Upper lobe of right lung (tissue), 1 donor: ENCODE data around the gene ABCB1. TPM values are rescaled to one million over a fixed set of nuclear protein-coding genes. Genes with fewer than 3 reads are reported as not detected.

Experiments used
- ATAC-seq: fragments of 200-7000 bp; cut with Tn5 transposase; one replicate; pipeline ENCODE4 v1.9.1; 2020; ENCODE audit warnings: mild to moderate bottlenecking, moderate library complexity
- DNase-seq: peaks from one replicate; pipeline ENCODE4 v3.0.0-alpha.2; 2020
- H3K27ac ChIP-seq: fragments of 200-600 bp; one replicate; pipeline ENCODE4 v1.8.0; 2022
- H3K27me3 ChIP-seq: fragments of 200-600 bp; one replicate; pipeline ENCODE4 v1.8.0; 2022; ENCODE audit warnings: mild to moderate bottlenecking
- H3K36me3 ChIP-seq: fragments of 200-600 bp; one replicate; pipeline ENCODE4 v1.8.0; 2022
- H3K4me1 ChIP-seq: fragments of 200-600 bp; one replicate; pipeline ENCODE4 v1.8.0; 2022
- H3K4me3 ChIP-seq: fragments of 200-600 bp; one replicate; pipeline ENCODE4 v1.8.0; 2022; ENCODE audit warnings: mild to moderate bottlenecking
- H3K9me3 ChIP-seq: fragments of 200-600 bp; one replicate; pipeline ENCODE4 v1.8.0; 2022
- CTCF ChIP-seq: fragments of 200-600 bp; IDR thresholded peaks from one replicate; pipeline ENCODE4 v1.8.0; 2022; ENCODE audit warnings: antibody characterized with exemption
- intact Hi-C: fragments of 100-400 bp; cut with DNase I; formaldehyde crosslinking; loops from one replicate; pipeline ENCODE4 v1.11.0; 2022
- total RNA-seq: library from RNA; stranded (reverse); fragmentation: NEBNext Ultra II Directional; extraction: Animal tissue kit (Norgen Biotek cat#: 25700); gene quantifications from one replicate; pipeline ENCODE4 v1.2.1, GENCODE V29; 2021
- donor health status: DM: no; HTN: yes; CAD: no; lungs with severe emphysema.

Gene ABCB1
- total RNA-seq, 1 donor from 2014 or later, result 7.5 TPM

- no peaks in the 10 kb centered on the region for H3K9me3 ChIP-seq
- no peaks in the 10 kb centered on the region for H3K27me3 ChIP-seq
- no peaks in the 10 kb centered on the region for H3K4me1 ChIP-seq
- no peak for TF ChIP-seq CTCF
- H3K36me3 ChIP-seq, result no peaks in the 10 kb centered on the region
- DNase-seq, result no peak
- no peak overlapping the region for H3K4me3 ChIP-seq
- no peak overlapping the region for H3K27ac ChIP-seq
- intact Hi-C loops, result no loop called here
- no peak for ATAC-seq
Measured at GRCh38 chr7:87592300-87592699, 8.4 kb downstream of the ABCB1 start.

DNA sequence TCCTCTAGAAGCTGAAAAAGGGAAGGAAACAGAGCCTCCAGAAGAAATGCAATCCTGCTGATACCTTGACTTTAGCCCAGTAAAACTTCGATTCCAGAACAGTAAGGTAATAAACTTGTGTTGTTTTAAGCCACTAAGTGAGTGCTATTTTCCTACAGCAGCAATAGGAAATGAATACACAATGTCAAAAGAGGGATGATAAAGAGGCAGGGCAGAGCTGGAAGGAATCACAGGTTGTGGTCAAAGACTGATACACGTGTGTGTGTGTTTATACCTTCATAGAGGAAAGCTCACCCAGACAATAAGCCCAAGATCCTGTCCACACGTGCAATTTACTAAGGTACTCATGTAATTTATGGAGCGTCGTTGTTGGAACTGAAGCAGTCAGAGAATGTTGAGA lies 9.5 kb downstream of the ABCB1 start:
- ATAC-seq (no peak), DNase-seq (no peak)
- intact Hi-C loops, result no loop called here
- Histone ChIP-seq H3K4me1 (no peaks in the 10 kb centered on the region), H3K4me3 (no peak overlapping the region), H3K27me3 (no peaks in the 10 kb centered on the region), H3K36me3 (no peaks in the 10 kb centered on the region), H3K27ac (no peak overlapping the region), H3K9me3 (no peaks in the 10 kb centered on the region)
- TF ChIP-seq CTCF, result no peak

- no peaks in the 10 kb centered on the region for H3K27me3 ChIP-seq
- no peaks in the 10 kb centered on the region for H3K9me3 ChIP-seq
Measured at GRCh38 chr7:87590578-87590977, 10.1 kb downstream of the ABCB1 start.

GRCh38 chr7:87589631-87590030 lies 11.1 kb downstream of the ABCB1 start:
- Histone ChIP-seq H3K36me3 (no peaks in the 10 kb centered on the region), H3K4me1 (no peaks in the 10 kb centered on the region), H3K4me3 (no peak overlapping the region), H3K9me3 (no peaks in the 10 kb centered on the region), H3K27me3 (no peaks in the 10 kb centered on the region), H3K27ac (no peak overlapping the region)
- DNase-seq, result no peak
- TF ChIP-seq CTCF, result no peak
- ATAC-seq, result no peak
- intact Hi-C loops, result no loop called here

More at GRCh38 chr7:87590578-87590977, 10.1 kb downstream of the ABCB1 start:
- Histone ChIP-seq H3K27ac (no peak overlapping the region), H3K4me3 (no peak overlapping the region), H3K4me1 (no peaks in the 10 kb centered on the region), H3K36me3 (no peaks in the 10 kb centered on the region)
- DNase-seq (no peak), ATAC-seq (no peak)
- no peak for TF ChIP-seq CTCF
- intact Hi-C loops, result no loop called here

GRCh38 chr7:87581723-87582122 lies 19.0 kb downstream of the ABCB1 start:
- intact Hi-C loops, result no loop called here
- Histone ChIP-seq H3K27me3 (no peaks in the 10 kb centered on the region), H3K9me3 (no peaks in the 10 kb centered on the region), H3K27ac (no peak overlapping the region), H3K4me3 (no peak overlapping the region), H3K4me1 (no peaks in the 10 kb centered on the region), H3K36me3 (no peaks in the 10 kb centered on the region)
- no peak for ATAC-seq
- TF ChIP-seq CTCF, result no peak
- no peak for DNase-seq

DNA sequence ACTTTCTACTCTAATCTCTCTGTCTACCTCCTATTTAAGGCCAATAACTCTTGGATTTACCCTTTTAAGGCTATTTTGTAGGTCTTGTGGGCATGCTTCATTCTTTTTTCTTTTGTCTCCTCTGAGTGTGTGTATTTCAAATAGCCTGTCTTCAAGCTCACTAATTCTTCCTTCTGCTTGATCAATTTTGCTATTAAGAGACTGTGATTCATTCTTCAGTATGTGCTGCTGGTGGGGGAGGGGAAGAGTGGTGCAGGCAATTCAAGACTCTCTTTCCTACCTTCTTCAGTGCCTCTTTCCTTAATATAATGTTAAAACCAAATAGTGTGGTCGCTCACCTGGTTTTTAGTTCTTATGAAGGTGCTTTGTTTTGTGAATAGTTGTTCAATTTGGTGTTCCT lies 20.0 kb downstream of the ABCB1 start:
- H3K36me3 ChIP-seq, result no peaks in the 10 kb centered on the region
- no peak overlapping the region for H3K27ac ChIP-seq
- intact Hi-C loops, result no loop called here
- no peaks in the 10 kb centered on the region for H3K9me3 ChIP-seq
- DNase-seq (no peak), ATAC-seq (no peak)
- no peaks in the 10 kb centered on the region for H3K4me1 ChIP-seq
- no peak overlapping the region for H3K4me3 ChIP-seq
- no peak for TF ChIP-seq CTCF
- no peaks in the 10 kb centered on the region for H3K27me3 ChIP-seq
